HG03439 (cell line): Measurements from ENCODE around the gene DTX4.

Experiments
- ATAC-seq: cut with Tn5 transposase; IDR thresholded peaks from one replicate; pipeline ENCODE4 v1.9.1; 2021; ENCODE audit warnings: mild to moderate bottlenecking, moderate library complexity; ENCODE audit not compliant: unreplicated experiment

Gene DTX4

GRCh38 chr11:59189986-59190385 lies 18.1 kb downstream of the DTX4 start:
- no peak for ATAC-seq

DNA sequence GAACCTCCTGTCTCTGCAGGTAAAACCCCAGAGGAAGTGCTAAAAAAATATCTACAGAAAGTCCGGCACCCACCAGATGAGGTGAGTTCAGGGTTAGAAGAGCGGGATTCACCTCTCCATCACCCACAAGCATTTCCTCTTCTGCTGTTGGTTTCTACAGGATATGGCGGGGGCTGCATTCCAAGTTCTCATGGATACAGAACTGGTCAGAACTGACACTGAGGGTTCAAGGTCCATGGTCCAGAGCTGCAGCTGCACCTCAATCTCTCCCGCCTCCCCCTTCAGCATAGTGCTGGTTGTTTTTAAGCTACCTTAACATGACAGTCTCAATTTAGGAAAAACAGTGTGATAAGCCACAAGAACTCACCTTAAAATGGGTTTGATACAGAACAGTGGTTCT lies 19.2 kb downstream of the DTX4 start:
- no peak for ATAC-seq

GRCh38 chr11:59191890-59192289 lies 20.0 kb downstream of the DTX4 start:
- no peak for ATAC-seq

DNA sequence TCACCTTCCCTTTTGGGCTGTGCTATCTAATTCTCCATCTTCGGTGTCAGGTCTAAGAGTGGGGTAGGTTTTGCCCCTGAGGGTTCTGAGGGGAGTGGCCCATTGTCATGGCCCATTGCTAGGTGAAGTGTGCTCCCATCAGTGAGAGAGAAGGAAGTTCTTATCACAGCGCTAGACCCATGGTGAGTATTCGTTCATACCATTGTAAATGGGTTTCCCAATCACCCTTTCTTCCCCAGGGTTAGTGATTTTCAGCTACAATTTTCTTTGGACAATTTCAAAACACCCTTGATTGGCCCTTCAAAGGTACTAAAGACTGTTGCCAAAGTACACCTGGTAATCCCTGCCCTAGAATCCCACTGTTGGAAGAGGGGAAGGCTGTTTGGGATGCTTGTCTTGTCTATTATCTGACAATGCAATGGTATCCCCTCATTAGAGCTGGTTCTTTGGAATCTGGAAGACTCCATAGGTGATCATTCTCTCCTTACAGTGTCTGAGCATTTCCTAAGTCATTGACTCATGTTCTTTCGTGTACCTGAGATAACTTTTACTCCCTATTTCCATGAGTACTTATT lies 20.6 kb downstream of the DTX4 start:
- ATAC-seq = no peak

DNA sequence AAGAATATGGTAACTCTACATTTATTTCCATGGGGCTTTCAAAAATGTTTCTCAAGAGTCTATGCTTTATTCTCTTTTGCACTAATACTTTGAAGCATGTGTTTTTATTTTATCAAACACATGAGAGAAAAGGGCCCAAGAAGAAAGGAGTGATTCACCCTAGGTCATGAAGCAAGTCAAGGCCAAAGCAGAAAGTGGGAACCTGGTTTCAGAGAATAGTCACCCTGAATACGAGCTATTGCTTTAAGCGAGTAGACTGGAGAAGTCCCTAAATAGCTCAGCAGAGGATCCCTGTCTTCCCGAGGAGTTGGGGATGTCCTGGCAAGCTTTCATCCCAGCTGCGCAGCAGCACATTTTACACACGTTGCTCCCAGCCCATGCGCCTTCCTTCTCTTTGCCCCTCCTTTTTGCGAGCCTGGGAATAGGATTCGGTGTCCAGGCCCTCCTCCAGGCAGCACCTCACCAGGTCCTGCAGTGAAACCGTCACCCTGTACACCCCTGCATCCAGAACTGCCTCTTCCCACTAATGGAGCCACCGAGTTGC lies 21.7 kb downstream of the DTX4 start:
- ATAC-seq = no peak

DNA sequence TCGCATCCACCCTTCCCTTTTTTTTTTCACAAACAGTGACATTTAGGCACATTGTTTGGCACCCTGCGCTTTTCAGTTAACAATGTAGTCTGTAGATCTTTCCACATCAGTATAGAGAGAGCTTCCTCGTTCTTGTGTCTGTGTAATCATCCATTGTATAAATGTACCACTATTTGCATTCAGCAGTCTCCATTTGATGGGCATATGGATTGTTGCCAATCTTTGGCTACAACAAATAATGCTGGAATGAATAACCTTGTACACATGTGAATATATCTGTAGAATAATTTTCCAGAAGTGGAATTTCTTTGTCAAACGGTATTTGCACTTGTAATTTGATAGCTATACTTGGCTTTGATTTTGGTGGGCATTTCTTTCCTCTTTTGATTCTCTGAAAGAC lies 23.7 kb downstream of the DTX4 start:
- ATAC-seq = no peak

DNA sequence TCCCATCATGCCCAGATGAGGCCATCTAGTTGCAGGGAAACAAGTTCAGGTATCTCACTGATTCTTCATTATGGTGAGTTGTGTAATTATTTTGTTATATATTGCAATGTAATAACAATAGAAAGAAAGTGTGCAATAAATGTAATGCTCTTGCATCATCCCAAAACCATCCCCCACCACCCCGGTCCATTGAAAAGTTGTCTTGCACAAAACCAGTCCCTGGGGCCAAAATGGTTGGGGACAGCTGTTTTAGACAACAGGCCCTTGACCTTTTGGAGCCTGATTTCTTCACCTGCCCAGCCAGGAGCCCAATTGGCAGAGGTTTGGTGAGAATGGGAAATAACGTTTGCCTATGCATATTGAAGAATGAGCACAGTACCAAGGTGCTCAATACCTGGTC lies 24.8 kb downstream of the DTX4 start:
- no peak for ATAC-seq

GRCh38 chr11:59197991-59198390 lies 26.1 kb downstream of the DTX4 start:
- no peak for ATAC-seq

GRCh38 chr11:59198726-59199125 lies 26.8 kb downstream of the DTX4 start:
- no peak for ATAC-seq

- peak; percentile 48 for ATAC-seq
These were observed 27.9 kb downstream of the DTX4 start for GRCh38 chr11:59199546-59200422.

DNA sequence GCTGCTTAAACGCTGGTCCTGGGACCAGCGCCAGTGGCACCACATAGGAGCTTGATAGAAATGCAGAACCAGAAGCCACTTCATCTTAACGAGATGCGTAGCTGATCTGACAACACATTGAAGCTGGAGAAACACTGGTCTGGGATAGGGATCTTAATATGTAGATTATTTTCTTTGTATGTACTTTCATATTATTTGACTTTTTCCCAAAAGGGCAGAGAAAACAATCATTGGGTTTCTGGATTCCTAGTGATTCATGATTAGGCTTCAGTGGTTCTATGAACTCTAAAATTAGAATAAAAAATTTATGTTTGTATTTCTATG lies 28.5 kb downstream of the DTX4 start:
- ATAC-seq = no peak

GRCh38 chr11:59201353-59201752 lies 29.4 kb downstream of the DTX4 start:
- no peak for ATAC-seq

- no peak for ATAC-seq
These were observed 32.8 kb downstream of the DTX4 start for GRCh38 chr11:59204746-59205145.

DNA sequence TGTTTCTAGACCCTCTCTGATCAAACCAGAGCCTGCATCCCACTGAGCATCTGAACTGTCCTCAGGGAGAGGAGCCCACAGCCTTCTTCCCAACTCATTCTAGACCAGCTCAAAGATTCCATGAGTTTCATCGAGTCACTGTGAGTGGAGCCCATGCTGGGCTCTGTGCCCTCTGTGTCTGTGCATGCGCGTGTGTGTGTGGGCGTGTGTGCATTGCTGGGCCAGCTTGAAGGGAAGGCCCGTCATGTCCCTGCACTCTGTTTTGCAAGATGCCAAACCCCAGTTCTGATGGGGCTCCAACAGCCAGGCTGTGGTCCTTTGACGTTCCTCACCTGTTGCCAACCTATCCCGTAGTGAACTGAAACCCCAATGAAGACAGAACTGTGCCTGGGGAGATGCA lies 33.7 kb downstream of the DTX4 start:
- ATAC-seq = no peak

- no peak for ATAC-seq
These were observed 34.7 kb downstream of the DTX4 start for GRCh38 chr11:59206635-59207034.

GRCh38 chr11:59207988-59208451 lies 36.1 kb downstream of the DTX4 start:
- peak; percentile 73 for ATAC-seq

GRCh38 chr11:59208956-59209355 lies 37.0 kb downstream of the DTX4 start:
- no peak for ATAC-seq

- no peak for ATAC-seq
These were observed 40.3 kb downstream of the DTX4 start for GRCh38 chr11:59212222-59212621.

DNA sequence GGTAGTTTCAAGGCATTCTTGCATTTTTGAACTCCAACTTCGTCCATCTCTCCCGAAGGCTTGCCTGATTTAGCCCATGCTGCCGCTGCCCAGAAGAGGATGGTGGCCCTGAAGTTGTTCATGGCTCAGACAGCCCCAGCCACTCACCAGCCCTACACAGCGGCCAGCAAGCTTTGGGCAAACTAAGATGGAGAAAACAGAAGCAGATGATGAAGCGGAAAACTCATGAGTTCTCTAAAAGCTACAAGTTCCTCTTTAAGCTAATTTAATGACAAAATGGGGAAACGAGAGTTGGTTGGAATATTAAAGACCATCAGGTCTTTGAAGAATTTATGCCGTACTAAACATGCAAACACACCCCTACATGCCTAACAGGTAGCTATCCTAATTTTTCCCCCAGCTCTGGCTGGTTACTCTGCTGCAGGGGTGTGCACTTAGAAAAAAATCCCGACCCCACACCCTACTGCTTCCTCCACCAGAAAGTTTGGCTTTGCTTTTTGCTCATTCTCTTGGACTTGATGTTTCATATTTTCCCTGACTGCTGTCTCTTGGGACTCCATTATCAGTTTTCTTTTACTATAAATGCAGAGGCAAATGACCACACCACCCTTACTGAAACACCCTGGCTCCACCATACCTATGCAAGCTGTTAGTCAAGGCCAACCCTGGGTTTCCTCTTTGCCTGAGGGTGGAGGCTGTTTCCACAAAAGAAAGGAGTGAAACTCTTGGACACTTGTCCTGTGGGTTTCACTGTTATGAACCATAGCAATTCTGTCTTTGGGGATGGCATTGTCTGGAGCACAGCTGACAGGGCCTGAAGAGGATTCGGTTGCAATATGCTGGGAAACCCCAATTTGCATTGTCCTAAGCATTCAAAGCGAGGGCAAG lies 41.1 kb downstream of the DTX4 start, which contains the start of gene MPEG1:
Gene MPEG1 (minus strand): TSS at position 184 of the 888 bp plus-strand sequence. CDS start 62 bp downstream, at position 122.
- ATAC-seq = no peak

DNA sequence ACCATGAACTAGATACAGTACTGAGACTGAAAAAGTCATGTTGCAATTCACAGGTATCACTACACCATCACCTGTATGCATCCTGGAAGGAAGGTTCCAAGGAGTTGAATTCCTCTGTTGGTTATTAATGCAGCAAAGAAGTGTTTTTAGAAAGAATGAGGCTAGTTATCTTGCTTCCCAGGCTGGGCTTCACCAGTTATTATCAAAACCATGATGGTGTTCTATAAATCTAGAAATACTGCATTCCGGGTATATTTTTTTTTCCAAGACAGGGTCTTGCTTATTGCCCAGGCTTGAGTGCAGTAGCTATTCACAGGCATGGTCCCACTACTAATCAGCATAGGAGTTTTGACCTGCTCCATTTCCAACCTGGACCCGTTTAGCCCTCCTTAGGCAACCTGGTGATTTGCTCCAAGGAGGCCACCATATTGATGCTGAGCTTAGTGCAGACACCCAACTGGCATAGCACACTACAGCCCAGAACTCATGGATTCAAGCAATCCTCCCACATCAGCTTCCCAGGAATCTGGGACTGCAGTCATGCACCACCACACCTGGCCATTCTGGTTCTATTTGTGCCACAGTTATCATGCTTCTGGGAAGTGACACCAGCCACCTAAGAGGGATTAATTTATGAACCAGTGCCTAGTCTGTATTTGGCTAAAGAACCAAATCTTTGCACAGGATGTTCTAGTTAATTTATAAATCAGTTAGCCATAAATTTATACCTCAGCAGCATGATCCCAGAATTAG lies 42.4 kb downstream of the DTX4 start:
- no peak for ATAC-seq
